ENCODE data around the gene USP40.

GRCh38 chr2:233440714-233441113 lies 125.9 kb downstream of the USP40 start:
- TF ChIP-seq, protein P1, sequence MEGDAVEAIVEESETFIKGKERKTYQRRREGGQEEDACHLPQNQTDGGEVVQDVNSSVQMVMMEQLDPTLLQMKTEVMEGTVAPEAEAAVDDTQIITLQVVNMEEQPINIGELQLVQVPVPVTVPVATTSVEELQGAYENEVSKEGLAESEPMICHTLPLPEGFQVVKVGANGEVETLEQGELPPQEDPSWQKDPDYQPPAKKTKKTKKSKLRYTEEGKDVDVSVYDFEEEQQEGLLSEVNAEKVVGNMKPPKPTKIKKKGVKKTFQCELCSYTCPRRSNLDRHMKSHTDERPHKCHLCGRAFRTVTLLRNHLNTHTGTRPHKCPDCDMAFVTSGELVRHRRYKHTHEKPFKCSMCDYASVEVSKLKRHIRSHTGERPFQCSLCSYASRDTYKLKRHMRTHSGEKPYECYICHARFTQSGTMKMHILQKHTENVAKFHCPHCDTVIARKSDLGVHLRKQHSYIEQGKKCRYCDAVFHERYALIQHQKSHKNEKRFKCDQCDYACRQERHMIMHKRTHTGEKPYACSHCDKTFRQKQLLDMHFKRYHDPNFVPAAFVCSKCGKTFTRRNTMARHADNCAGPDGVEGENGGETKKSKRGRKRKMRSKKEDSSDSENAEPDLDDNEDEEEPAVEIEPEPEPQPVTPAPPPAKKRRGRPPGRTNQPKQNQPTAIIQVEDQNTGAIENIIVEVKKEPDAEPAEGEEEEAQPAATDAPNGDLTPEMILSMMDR (IDR thresholded peaks at IDR 0.05; ENCODE audit: poor library complexity), result no peak
- TF ChIP-seq EZH2phosphoT487 (IDR thresholded peaks at IDR 0.05; ENCODE audit: low read depth, severe bottlenecking, unreplicated experiment), result no peak
- TF ChIP-seq EZH2 (IDR thresholded peaks at IDR 0.05; ENCODE audit: borderline replicate concordance), result no peak
